HG03103 (cell line): ENCODE data around the gene ALDH8A1.
"Not testable (repeated sequence)": the region's sequence is repeated elsewhere in the genome, so short reads cannot be mapped to it uniquely, and the experiment has no call there.

Experiments used
- ATAC-seq: cut with Tn5 transposase; IDR thresholded peaks from one replicate; pipeline ENCODE4 v1.9.1; 2021; ENCODE audit warnings: low read depth; ENCODE audit not compliant: unreplicated experiment

Gene ALDH8A1

GRCh38 chr6:134918418-134918961 is 31.4 kb downstream of the ALDH8A1 start:
- no peak for ATAC-seq

- no peak for ATAC-seq
Measured at GRCh38 chr6:134911547-134911946, 38.4 kb downstream of the ALDH8A1 start.

- no peak for ATAC-seq
Measured at GRCh38 chr6:134910593-134910935, 39.3 kb downstream of the ALDH8A1 start.

- ATAC-seq: no peak
Measured at GRCh38 chr6:134909701-134910592, 40.0 kb downstream of the ALDH8A1 start.

- no peak for ATAC-seq
Measured at GRCh38 chr6:134908906-134909516, 40.9 kb downstream of the ALDH8A1 start.

GRCh38 chr6:134904731-134905130 is 45.2 kb downstream of the ALDH8A1 start:
- ATAC-seq: not testable (repeated sequence)

- ATAC-seq: no peak
Measured at GRCh38 chr6:134903448-134903847, 46.5 kb downstream of the ALDH8A1 start.

GRCh38 chr6:134902936-134903335 is 47.0 kb downstream of the ALDH8A1 start:
- ATAC-seq: no peak

GRCh38 chr6:134902074-134902861 is 47.6 kb downstream of the ALDH8A1 start:
- ATAC-seq: no peak

- no peak for ATAC-seq
Measured at GRCh38 chr6:134898575-134898974, 51.3 kb downstream of the ALDH8A1 start.

GRCh38 chr6:134898166-134898565 is 51.7 kb downstream of the ALDH8A1 start:
- not testable (repeated sequence) for ATAC-seq

- ATAC-seq: no peak
Measured at GRCh38 chr6:134896910-134897309, 53.0 kb downstream of the ALDH8A1 start.

- ATAC-seq: no peak
Measured at GRCh38 chr6:134894800-134895199, 55.1 kb downstream of the ALDH8A1 start.

GRCh38 chr6:134892362-134892761 is 57.5 kb downstream of the ALDH8A1 start:
- ATAC-seq: no peak

- ATAC-seq: no peak
Measured at GRCh38 chr6:134891633-134892032, 58.3 kb downstream of the ALDH8A1 start.

- no peak for ATAC-seq
Measured at GRCh38 chr6:134888316-134888715, 61.6 kb downstream of the ALDH8A1 start.

- no peak for ATAC-seq
Measured at GRCh38 chr6:134884752-134885151, 65.1 kb downstream of the ALDH8A1 start.

- no peak for ATAC-seq
Measured at GRCh38 chr6:134883314-134883713, 66.6 kb downstream of the ALDH8A1 start.

GRCh38 chr6:134882426-134883038 is 67.4 kb downstream of the ALDH8A1 start:
- ATAC-seq: peak; percentile 56

- no peak for ATAC-seq
Measured at GRCh38 chr6:134880487-134881190, 69.3 kb downstream of the ALDH8A1 start.
